Smooth muscle cell (in vitro differentiated cells): ENCODE measurements around the gene LHPP. TPM values are rescaled to one million over a fixed set of nuclear protein-coding genes. Genes with fewer than 3 reads are reported as not detected.

Experiments used
- DNase-seq: peaks from one replicate; lab custom pipeline; 2025; ENCODE audit not compliant: unreplicated experiment; lab: John Stamatoyannopoulos, UW
- H2AFZ ChIP-seq: fragments of 200-600 bp; sonication (generic); 2 replicates; pipeline ENCODE4 v1.6.0; 2016; ENCODE audit warnings: antibody characterized with exemption, low read depth, mild to moderate bottlenecking
- H3F3A ChIP-seq: fragments of 200-600 bp; sonication (generic); 2 replicates; pipeline ENCODE4 v1.6.0; 2017; ENCODE audit warnings: antibody characterized with exemption, low read depth
- H3K27ac ChIP-seq: fragments of 200-600 bp; sonication (generic); 2 replicates; pipeline ENCODE4 v1.5.1; 2016; ENCODE audit warnings: low read depth, mild to moderate bottlenecking
- H3K27me3 ChIP-seq: fragments of 200-600 bp; sonication (generic); 2 replicates; pipeline ENCODE4 v1.6.1; 2016; ENCODE audit warnings: low read depth, mild to moderate bottlenecking
- H3K36me3 ChIP-seq: fragments of 200-600 bp; sonication (generic); 2 replicates; pipeline ENCODE4 v1.5.1; 2016; ENCODE audit warnings: low read depth
- H3K4me1 ChIP-seq: fragments of 200-600 bp; sonication (generic); 2 replicates; pipeline ENCODE4 v1.5.1; 2016; ENCODE audit warnings: low read depth
- H3K4me2 ChIP-seq: fragments of 200-600 bp; sonication (generic); 2 replicates; pipeline ENCODE4 v1.6.0; 2016; ENCODE audit warnings: mild to moderate bottlenecking
- H3K4me3 ChIP-seq: fragments of 200-600 bp; sonication (generic); 2 replicates; pipeline ENCODE4 v1.5.1; 2016; ENCODE audit warnings: mild to moderate bottlenecking
- H3K79me2 ChIP-seq: fragments of 200-600 bp; sonication (generic); 2 replicates; pipeline ENCODE4 v1.6.0; 2016; ENCODE audit warnings: low read depth, mild to moderate bottlenecking
- H3K9ac ChIP-seq: fragments of 200-600 bp; sonication (generic); 2 replicates; pipeline ENCODE4 v1.6.0; 2016; ENCODE audit warnings: low read depth
- H3K9me3 ChIP-seq: fragments of 200-600 bp; sonication (generic); replicated peaks from 2 replicates; pipeline ENCODE4 v1.5.1; 2016; ENCODE audit warnings: low read depth
- H4K20me1 ChIP-seq: fragments of 200-600 bp; sonication (generic); 2 replicates; pipeline ENCODE4 v1.6.0; 2016; ENCODE audit warnings: low read depth
- WGBS: methylation state at CpG from one replicate; pipeline ENCODE4 v1.1.7; 2016; ENCODE audit warnings: low lambda C conversion rate; 5-methylcytosine and 5-hydroxymethylcytosine counted together
- polyA plus RNA-seq: library from polyadenylated mRNA; unstranded; fragments of >200 nt; fragmentation: Nextera tagmentation; extraction: Ambion mirVana; gene quantifications from 2 replicates; pipeline ENCODE4 v1.2.1, GENCODE V29; 2016
- total RNA-seq: library from RNA; depleted of rRNA; stranded (reverse); fragments of >200 nt; gene quantifications from 2 replicates; pipeline ENCODE4 v1.2.3, GENCODE V29; 2014
- TF ChIP-seq, protein P1 (sequence below): fragments of 200-600 bp; sonication (generic); IDR thresholded peaks from 2 replicates; pipeline ENCODE4 v1.5.1; 2017; ENCODE audit warnings: borderline replicate concordance, mild to moderate bottlenecking, antibody characterized with exemption; ENCODE audit not compliant: insufficient read depth, poor library complexity, severe bottlenecking

LHPP gene
- total and polyA plus RNA-seq, 2 experiments from 2014 or later, result 7.6 to 14.0 TPM

DNA sequence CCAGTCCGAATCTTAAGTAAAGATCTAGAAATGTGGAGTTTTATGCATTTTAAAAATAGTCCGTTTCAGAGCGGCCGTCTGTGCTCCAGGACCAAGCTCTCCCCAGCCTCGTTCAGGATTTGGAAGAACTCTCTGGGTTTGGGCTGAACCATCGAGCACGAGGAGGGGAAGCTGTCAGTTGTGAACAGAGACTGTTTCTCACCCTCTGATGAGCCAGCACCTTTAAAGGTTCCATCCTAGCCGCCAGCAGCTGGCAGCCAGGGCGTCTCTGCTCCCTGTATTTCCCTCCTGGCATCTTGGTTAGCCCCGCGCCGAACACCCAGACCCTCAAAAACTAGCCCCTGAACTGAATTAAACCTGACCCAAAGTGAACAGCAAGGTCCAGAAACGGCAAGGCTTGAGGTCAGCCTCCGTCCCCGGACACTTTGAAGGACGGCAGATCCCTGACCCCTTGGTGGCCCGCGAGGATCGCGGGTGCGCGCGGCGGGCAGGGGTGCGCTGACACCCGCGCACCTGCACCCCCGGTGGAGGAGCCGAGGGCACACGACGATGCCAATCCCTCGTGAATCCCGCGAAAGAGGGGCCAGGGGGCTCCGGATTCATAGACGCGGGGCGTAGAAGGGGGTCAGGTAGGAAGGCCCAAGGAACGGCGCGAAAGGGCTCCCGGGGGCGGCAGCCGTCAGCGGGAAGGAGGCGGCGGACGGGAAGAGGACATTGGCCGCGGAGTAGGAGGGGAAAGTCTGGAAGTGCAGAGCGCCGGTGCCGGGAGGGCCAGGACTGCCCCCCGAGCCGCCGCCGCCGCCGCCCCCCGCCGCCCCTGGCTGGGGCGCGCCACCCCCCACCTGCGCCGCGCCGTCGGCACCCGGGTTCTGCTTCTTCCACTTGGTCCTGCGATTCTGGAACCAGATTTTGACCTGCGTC, 14.5 kb upstream of the LHPP start:
- H3K4me2 ChIP-seq, result peak overlapping the region; percentile 84

DNA sequence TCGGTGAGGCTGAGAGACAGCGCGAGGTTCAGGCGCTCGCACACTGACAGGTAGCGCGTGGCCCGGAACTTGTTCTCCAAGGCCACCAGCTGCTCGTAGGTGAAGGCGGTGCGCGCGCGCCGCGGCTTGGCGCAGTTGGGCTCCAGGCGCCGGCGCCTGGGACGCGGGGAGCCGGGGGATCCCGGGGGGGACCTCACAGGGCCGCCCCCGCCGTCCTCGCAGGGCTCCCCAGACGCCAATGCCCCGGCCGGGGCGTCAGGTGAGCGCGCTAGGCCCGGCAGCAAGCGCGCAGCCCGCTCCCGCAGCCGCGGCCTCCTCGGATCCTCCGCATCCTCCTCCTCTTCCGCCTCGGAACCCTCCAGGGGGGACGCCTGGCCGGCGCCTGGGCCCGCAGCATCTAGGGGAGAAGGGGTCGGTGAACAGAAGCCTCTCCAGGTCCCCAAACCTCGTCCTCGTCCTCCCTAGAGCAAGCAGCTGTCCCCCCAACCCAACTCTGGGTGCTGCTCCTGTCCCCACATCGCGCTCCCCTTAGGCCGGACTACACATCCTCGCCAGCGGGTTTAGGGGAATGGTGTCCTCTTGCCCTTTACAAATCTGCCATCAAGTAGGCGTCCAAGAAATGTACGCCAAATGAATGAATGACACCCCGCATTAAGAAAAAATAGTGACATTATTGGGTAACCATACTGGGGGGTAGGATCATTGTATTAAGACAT, 13.7 kb upstream of the LHPP start:
- no peaks in the 10 kb centered on the region for H3F3A ChIP-seq
- H3K27ac ChIP-seq, result no peak overlapping the region
- peak overlapping the region; percentile 41 for H3K4me3 ChIP-seq
- peak overlapping the region; percentile 84 for H3K4me2 ChIP-seq
- H3K9me3 ChIP-seq, result no peaks in the 10 kb centered on the region
- H4K20me1 ChIP-seq, result no peaks in the 10 kb centered on the region
- H3K36me3 ChIP-seq, result no peaks in the 10 kb centered on the region
- H3K9ac ChIP-seq, result no peak overlapping the region
- TF ChIP-seq, protein P1, sequence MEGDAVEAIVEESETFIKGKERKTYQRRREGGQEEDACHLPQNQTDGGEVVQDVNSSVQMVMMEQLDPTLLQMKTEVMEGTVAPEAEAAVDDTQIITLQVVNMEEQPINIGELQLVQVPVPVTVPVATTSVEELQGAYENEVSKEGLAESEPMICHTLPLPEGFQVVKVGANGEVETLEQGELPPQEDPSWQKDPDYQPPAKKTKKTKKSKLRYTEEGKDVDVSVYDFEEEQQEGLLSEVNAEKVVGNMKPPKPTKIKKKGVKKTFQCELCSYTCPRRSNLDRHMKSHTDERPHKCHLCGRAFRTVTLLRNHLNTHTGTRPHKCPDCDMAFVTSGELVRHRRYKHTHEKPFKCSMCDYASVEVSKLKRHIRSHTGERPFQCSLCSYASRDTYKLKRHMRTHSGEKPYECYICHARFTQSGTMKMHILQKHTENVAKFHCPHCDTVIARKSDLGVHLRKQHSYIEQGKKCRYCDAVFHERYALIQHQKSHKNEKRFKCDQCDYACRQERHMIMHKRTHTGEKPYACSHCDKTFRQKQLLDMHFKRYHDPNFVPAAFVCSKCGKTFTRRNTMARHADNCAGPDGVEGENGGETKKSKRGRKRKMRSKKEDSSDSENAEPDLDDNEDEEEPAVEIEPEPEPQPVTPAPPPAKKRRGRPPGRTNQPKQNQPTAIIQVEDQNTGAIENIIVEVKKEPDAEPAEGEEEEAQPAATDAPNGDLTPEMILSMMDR, result no peak
- H3K4me1 ChIP-seq, result peaks cover 36% of the 10 kb centered on the region
- 3% methylated on average over 40 of the region's 60 CpGs for WGBS
- no peak for DNase-seq
- peaks cover 87% of the 10 kb centered on the region for H3K27me3 ChIP-seq
- no peak overlapping the region for H2AFZ ChIP-seq
- H3K79me2 ChIP-seq, result no peaks in the 10 kb centered on the region

More for the DNA sequence above, 14.5 kb upstream of the LHPP start:
- H3K27ac ChIP-seq, result no peak overlapping the region
- TF ChIP-seq, protein P1, result no peak
- H3K9me3 ChIP-seq, result no peaks in the 10 kb centered on the region
- H4K20me1 ChIP-seq, result no peaks in the 10 kb centered on the region
- H3K36me3 ChIP-seq, result no peaks in the 10 kb centered on the region
- H3K79me2 ChIP-seq, result no peaks in the 10 kb centered on the region
- 38% methylated on average over 40 of the region's 71 CpGs for WGBS
- no peaks in the 10 kb centered on the region for H3F3A ChIP-seq
- no peak overlapping the region for H3K9ac ChIP-seq
- peaks cover 36% of the 10 kb centered on the region for H3K4me1 ChIP-seq
- peaks cover 79% of the 10 kb centered on the region for H3K27me3 ChIP-seq
- peak overlapping the region; percentile 41 for H3K4me3 ChIP-seq
- no peak overlapping the region for H2AFZ ChIP-seq
- no peak for DNase-seq

DNA sequence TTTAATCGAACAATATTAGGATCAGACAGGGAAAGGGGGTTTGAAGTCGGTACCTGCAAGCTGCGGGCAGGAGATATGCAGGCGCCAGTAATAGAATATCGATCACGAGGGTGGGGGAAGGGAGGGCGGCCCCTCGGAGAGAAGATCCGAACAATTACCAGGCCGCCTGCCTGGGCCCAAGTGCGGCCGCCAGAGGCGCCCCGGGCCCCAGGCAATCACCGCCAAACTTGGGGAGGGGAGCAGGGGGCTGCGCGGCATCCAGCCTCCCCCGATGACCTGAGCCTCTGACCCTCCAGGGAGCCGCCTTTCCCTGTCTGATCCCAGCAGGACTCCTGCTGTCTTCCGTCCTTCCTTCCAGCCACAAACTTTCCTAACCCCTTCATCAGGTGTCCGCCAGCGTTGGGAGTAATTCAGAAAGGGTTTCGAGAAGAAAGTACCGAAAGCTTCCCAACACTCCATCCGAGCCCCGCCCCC, 12.9 kb upstream of the LHPP start:
- TF ChIP-seq, protein P1, result no peak
- WGBS, result 2% methylated on average over 23 of the region's 26 CpGs
- H3K27me3 ChIP-seq, result peaks cover 95% of the 10 kb centered on the region
- H3K4me2 ChIP-seq, result peak overlapping the region; percentile 83
- H3K4me3 ChIP-seq, result peak overlapping the region; percentile 41
- no peaks in the 10 kb centered on the region for H3K9me3 ChIP-seq
- H3K9ac ChIP-seq, result no peak overlapping the region
- no peak for DNase-seq
- no peaks in the 10 kb centered on the region for H3K79me2 ChIP-seq
- H2AFZ ChIP-seq, result no peak overlapping the region
- no peaks in the 10 kb centered on the region for H3F3A ChIP-seq
- no peaks in the 10 kb centered on the region for H4K20me1 ChIP-seq
- peaks cover 36% of the 10 kb centered on the region for H3K4me1 ChIP-seq
- H3K36me3 ChIP-seq, result no peaks in the 10 kb centered on the region
- H3K27ac ChIP-seq, result no peak overlapping the region
